Right forelimb (tissue), 1 donor: ENCODE measurements around the gene QSOX1.

Source experiments
- DNase-seq: peaks from one replicate; pipeline ENCODE4 v3.0.0-alpha.2; 2018

Gene QSOX1

DNA sequence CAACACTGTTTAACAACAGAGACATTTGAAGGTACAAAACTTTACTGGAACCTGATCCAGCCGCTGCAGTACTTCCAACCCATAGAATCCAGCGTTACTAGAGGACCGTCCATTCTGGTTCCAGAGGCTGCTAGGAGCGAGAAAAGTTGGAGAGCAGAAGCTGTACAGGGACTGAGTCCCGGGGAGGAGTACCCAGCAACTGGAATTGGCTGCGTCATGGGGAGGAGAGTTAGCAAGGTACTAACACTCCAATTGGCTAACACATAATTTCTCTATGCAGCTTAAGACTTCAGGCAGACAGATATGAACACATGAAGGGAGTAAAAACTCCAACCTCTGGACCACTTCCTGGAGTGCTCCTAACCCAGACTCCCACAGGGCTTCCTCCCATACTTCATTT lies 2.1 kb upstream of the QSOX1 start:
- DNase-seq: no peak

DNA sequence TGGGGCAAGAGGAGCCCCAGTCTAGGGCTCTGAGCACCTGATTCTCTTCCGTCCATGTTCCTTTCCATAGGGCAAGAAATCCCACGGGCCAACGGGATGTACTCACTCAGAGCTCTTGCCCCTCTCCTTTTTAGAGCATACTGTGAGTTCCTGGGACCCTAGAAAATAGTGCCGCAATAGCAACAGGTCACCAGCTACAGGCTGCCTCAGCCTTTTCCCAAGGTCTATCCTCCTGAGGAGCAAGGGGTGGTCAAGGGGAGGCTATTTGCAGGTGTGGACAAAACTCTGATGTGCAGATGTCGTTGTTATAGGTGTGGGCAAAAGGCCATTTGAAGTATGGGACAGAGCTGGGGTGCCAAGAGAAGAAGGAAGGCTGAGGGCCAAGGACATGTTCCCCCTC lies 1.6 kb upstream of the QSOX1 start:
- DNase-seq: no peak

DNA sequence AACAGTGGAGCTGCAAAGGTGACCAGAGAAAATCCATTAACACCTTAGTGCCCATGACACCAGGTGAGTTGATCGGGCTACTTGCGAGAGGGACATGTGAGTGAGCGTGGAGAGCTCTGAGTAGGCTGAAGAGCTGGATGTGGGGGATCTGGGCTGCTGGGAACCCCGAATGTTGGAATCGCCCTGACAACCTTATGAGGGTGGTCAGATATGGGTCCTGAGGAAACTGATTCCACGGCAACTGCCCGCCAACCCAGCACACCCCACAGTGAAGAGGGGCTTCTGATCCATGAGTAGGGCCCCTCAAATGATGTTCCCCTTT lies 705 bp upstream of the QSOX1 start:
- no peak for DNase-seq

DNA sequence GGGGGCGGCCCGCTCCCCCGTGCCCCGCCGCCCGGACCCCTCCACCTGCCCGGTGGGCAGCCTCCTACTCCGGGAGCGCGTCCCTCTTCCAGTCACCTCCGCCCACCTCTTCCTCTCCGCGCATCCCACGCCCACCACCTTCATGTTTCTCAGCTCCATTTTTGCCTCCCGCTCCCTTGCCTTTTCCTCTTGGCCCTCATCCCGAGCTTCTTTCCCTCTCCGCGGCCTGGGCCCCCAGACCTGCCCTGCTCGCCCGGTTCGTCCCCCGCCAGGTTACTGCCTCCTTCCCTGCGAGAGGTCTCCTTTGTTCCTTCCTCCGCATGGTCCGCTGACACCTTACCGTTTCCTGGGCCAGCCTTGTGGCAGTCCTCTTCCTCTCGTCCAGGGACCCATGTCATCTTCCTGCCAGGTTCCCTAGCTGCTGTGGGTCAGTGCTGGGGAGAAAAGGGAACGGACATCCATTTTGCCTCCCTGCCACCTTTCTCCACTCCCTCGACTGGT lies 563 bp downstream of the QSOX1 start:
- DNase-seq: no peak

DNA sequence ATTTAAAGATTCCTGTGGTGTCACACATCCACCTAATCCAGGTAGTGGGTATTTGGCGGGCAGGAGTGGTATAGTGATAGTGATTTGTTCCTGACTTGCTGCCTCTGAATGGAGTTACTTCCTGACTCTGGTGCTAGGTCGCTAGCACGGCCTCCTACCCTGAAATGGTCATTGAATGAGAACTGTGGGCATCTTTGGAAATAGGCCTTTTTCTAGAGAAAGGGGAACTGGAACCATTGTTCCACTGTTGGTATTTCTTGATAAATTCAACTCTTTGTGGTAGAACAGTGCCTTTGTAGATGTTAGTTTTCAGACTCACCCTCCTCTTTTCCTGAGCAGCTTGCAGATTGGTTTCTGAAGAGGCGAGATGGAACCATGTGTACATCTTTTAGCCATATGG lies 1.5 kb downstream of the QSOX1 start:
- no peak for DNase-seq

DNA sequence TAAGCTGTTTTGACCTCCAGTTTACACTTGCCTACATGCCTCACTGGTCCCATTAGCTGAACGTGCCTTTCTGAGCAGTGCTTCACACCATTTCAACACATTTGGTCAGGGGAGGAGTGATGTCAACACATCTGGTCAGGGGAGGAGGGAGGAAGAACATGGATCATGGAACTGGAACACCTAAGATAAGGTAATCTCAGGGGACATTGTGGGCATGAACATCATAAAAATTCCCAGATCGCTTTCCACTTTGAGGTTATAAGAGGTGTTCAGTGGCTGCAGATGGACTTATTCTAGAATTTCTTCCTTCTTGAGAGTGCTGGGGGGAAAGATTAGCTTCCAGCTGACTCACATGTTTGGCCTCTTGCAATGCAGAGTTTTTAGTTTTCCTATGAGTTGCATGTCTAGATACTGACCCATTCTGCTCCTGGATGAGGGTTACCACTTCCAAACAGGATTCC lies 2.0 kb downstream of the QSOX1 start:
- no peak for DNase-seq

DNA sequence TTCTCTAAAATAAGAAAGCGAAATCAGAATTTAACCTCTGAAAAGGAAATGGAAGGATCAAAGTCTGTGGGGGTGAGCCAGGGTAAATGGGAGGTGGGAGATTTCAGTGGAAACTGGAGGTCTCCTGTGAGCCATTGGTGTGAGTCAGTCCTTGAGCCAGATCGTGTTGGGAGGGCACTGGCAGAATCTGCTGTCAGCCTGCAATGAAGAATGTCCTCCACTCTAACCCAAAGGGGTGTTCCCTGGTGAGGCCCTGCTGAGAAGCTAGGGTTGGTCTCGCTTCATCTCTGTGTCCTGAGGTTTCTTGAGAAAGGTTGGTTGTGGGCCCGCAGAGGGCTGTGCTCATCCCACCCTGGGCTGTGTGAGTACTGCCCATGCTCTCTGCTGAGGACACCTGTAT lies 2.4 kb downstream of the QSOX1 start:
- DNase-seq: no peak

DNA sequence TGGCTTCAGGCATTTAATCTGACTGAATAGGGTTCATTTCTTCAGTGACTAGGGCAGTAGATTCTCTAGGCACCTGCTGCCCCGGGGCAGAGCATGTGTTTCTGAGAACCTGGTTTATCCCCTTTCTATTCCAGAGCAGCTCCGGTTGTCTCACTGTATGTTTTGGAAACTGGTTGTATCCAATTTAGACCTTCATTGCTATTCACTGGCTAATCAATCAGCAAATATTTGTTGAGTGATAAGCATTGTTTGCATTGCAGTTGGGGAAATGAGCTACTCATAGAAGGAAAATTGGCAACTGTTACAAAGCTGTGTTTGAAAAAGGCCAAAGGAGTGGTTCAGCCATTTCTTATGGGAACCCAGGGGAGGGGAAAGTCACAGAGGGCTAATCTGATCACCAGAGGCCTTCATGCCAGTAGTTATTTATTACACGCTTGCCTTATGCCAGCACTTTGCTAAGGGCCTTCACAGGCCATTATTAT lies 2.9 kb downstream of the QSOX1 start:
- DNase-seq: no peak

DNA sequence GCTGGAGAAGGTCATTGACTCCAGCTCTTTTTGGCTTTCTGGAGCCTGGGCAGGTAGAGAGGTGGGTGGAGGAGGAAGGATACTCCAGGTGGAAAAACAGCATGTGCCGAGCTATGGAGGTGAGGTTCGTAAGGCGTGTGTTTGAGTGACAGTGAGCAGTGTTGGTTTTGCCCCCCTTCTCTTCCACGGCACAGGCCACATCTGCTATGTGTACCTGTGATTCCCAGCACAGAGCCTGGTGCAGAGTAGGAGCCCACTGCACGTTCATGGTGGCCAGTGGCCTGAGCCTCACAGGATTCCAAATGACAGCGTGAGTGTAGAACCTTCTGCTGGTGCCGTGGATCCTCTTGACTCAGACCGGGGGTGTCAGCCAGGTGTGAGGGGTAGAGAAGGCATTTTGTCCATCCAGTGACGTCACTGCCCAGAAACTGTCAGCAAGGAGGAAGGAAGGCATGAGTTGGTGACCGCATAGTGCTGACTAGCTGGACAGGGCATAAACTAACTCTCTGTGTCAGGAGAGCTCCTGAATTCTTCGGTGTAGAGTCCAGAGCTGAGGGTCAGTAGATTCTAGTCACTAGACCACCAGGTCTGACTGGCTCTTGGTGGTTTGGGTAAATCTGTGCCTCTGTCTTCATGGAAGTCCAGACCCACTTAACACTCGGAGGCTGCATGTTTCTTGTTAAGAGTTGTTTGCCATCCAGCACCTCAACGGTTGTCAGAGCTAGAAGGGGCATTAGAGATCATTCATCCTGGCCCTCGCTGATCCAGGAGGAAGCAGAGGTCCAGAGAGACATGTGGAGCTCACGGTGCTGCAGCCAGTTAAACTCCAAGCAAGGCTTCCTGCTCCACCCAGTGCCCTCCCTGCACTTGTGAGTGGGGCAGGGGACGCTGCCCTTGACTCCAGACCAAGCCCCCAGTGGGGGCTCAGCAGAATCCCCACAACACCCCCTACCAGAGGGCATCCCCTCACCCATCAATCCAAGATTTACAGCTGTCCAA lies 3.8 kb downstream of the QSOX1 start:
- no peak for DNase-seq

DNA sequence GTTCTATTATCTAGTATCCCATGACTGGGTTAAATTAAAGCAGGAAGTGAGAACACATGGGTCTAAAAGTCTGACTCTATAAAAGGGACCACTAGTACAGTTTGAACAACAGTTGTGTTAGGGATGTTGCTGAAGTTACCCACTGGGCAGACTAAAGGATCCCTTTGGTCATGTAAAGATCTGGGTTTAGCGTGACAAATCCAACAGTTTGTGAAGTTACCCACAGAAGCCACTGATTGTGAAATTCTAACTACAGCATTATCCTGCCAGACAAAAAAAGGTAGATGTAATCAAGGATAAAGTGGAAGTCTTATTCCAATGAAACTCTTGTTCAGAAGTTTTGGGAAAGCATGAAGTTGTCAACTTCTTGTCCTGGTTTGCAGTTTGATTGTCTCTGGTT lies 5.7 kb downstream of the QSOX1 start:
- no peak for DNase-seq

DNA sequence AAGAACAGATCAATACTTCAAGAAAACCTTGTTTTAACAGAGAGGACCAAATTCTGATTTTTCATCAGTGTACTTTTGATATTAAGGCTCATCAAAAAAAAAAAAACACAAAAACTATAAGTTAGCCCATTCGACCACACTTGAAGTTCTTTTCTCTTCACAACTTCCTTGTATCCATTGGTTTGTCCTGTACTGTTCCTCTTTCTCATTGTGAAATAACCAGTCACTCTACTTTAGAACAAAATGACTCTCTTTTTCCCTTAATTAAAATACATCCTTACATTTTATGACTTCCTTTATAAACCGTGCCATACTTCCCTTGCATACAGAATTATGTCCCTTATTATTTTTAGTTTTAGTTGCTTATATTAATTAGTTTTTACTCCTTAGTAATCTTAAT lies 8.4 kb downstream of the QSOX1 start:
- no peak for DNase-seq

DNA sequence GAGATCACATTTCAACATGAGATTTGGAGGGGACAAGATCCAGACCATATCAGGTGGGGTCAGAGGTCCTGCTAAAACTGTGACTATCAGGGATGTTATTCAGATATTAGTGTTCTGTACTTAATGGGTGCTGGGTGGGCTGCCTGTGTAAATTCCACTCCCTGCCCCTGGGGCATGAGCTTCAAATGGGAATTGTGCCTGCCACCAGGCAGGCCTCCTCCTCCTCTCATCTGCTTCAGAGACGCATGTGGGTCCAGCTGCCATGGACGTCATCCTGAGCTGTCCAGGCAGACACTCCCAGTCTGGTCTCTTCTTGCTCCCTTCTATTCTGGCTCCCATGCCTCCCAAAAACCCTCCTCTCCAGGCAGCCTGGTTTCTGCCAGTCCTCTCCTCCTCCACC lies 10.4 kb downstream of the QSOX1 start:
- DNase-seq: no peak

DNA sequence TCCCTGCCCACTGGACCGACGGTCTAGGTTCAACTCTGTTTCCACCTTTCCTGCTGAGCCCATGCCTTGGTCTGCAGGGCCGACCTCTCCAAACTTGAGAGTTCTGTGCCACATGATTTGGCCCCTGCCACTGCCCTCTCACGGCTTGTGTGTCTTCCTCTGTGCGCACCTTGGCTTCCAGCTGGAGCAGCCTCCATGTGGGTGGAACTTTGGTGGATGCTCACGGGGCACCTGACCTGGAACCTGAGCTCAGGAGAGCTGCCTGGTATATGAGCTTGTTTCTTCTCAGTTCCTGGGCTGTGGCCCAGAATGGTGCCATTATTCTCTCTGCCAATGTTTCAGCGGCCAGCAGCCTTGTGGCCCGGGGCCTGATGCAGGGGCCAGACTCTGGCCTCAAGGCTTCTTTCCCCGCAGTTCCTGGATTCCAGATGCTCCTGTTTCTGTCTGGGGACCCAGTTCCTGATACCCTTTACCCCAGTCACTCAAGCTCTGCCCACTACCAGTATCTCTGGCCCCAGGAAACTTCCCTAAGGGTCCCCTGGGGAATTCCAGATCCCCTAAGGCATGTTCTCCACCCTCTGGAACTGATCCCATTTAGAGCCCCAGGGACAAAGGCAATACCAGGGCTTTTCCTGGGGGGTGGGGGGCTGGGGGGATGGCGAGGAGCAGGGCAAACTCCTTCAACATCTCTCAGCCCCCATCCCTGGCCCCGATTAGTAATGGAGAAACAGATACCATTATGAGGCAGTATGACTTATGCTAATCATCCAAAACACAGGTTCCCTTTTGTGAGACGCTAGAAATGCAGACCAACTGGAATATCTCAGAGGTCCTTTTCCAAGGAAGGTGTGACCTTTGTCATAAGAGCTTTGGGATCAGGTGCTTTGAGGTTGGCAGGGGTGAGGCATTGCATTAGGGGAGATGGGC lies 11.1 kb downstream of the QSOX1 start:
- DNase-seq: no peak

DNA sequence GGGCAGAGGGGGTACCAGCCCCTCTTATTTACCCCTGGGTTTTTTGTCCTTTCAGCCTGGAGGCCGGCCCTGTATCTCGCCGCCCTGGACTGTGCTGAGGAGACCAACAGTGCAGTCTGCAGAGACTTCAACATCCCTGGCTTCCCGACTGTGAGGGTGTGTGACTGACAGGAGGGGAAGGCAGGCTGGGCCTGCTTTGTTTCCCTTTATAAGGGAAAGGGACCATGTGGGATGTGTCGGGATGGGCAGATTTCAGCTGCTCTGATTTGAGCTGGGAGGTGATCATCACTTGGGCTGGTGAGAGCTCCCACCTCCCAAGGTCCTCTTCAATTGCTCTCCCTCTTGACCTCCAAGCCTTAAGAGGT lies 11.7 kb downstream of the QSOX1 start:
- no peak for DNase-seq

DNA sequence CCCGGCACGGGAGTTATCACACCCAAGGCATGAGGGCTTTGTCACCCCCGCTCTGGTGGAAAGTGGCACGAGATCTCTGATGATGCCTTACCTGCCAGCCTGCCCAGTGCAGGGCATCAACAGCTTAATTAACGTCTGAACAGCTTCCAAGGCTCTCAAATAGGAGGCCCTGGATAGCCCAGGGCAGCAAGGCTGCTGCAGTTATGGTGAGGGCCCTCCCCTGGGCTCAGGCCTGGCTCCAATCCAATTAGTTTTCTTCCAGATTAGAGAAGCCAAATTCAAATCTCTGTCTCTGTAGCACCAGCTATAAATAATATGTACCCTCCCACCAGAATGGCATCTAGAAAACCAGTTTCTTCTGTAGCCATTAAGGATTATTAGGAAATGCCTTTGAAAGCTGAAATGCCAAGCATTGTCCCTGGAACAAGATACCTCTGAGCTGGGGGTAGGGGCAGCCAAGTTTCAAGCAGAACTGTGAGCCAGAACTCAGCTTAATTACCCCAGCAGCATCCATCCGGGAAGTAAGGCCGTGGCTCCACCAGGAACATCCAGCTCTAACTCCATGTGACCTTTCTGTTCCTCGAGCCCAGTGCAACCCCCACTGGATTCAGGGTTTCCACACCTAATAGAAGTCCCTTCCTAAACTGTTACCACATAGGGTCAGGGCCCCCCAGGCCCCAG lies 12.5 kb downstream of the QSOX1 start:
- no peak for DNase-seq

DNA sequence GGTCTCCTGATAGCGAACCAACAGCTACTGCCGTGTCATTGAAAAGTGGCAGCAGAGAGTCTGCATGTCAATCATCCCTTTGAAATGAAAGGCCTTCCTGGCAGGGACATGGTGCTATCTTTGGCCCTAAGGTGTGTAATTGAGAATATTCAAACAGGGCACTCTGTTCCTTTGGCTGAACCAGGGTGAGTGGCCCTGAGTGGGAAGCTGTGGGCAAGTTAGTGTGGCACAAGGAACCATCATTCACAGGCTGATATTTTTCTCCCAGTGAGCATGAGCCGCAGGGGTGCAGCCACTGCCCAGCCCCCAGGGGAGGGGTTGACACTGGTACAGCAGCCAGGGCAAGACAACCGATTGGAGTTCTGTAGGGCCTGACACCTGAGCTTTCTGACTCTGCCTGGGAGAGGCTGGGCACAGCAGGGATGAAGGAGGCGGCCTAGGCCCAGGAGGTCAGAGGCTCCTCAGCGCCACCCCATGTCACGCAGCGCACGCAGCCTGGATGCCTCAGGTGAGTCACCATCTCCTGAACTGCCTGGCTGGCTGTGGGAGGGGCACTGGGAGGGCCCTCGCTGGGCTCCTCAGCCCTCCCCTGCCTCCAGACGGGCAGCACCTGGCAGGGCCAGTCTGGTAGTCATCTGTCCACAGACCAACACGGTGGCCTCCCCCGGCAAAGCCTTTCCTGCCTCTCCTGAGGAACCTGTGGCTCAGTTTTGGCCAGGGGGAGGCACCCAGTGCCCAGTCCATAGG lies 13.2 kb downstream of the QSOX1 start:
- DNase-seq: no peak

DNA sequence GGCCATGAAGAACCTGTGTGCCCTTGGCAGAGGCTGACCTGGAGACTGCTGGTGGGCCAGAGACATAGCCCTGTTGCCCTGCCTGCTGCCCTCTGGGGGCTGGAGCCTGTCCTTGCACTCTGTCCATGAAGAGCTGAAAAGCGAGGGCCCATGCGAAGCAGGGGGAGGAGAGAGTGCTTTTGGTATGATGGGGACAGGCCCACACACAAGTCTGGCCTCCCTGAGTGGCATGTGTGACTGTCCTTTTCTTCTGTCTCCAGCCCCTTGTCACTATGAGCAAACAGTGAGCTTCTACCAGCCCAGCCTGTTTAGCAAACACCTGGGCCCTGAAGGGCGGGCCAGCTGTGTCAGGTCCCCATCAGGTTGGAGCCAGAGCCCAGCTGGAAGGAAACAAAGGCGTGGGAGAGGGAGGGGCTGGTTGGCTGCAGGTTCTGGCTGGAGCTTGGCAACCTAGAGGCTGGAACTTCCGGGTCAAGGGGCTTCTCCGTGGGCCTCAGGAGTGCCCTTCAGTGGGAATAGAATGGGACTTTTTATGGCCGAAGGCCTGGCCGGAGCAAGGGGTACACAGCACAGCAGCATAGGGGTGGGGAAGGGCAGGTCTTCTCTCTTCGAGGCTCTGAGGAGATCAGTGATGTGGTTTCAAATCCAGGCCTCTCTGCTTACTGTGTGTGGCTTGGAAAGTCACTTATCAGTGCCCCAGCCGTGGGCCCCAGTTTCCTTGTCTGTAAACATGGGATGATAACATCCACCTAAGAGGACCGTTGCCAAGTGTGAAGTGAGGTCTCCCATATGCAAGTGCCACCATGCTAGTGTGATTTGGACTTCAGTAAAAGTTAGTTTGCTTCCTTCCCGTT lies 14.3 kb downstream of the QSOX1 start:
- no peak for DNase-seq

DNA sequence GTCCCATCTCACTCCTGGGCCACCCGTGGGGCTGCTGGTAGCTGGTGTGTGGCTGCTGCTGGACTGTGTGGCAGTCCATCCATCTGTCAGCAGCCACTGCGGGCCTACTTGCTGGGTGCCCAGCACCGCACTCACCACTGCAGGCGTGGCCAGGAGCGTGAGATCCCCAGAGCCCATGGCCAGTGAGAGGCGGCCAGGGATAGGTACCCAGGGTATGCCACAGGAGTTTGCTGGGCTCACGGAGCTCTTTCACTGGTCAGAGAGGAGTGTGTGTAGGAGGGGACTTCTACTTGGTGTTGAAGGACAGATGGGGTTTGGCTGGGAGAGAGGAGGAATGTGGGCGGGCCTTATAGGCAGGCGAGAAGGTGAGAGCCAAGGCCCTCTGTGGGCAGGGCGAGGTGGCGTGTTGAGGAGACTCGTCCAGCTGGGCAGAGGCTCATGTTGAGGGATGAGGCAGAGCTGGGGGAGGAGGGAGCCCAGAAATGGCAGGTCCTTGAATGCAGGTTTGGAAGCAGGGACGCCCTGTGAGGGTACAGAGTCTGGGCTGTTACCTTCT lies 15.0 kb downstream of the QSOX1 start:
- DNase-seq: no peak

DNA sequence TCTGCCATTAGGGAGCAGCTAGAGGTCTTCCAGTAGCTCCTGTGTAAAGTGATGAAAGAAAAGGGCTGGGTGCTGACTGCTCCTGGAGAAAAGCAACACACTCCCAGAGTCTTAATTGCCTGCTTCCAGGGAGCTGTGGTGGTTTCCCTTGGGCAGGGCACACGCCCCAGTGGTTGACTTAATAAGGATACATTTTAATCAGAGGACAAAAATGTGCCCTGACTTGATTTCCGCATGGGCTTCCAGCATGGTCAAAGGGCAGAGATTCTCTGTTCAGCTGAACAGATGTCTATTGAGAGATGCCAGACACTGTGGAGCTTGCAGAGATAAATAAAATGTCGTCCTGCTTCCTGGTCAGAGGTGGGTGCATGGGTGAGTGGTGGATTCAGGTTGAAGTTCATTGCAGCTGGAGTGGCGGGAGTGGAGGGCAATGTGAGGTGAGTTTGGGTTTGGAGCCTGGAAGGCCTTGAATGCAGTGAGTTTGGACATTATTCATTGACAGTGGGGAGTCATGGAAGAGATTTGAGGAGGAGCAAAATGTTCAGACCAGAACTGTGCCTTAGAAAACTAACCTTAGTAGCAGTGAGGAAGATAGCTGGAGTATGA lies 16.0 kb downstream of the QSOX1 start:
- DNase-seq: no peak

DNA sequence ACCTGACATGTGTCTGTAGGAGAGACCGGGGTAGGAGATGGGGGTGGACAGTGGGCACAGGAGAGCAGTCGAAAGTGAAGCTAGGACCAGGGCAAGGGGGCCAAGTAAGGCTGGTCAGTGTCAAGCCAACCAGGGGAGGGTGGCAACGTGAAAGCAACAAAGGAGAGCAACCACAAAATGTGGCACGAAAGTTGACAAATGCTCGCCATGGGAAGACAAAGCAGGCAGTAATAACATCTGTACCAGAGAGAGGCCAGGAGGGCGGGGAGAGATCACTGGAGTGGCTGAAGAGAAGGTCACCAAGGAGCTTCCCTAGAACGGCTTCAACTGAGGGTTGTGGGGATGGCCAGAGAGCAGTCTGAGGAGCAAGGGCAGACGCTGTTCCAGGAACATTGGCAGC lies 17.0 kb downstream of the QSOX1 start:
- DNase-seq: no peak
